ENCODE data around the gene DTWD2.
"Not testable (repeated sequence)": the region's sequence is repeated elsewhere in the genome, so short reads cannot be mapped to it uniquely, and the experiment has no call there.

The DTWD2 gene

GRCh38 chr5:118980017-118980416 is 8.3 kb downstream of the DTWD2 start:
- no peak for DNase-seq (ENCODE audit: low read depth)
- no peak for TF ChIP-seq MYC (IDR thresholded peaks at IDR 0.05; ENCODE audit: low read depth, low read length)
- no peak overlapping the region for H3K4me3 ChIP-seq (ENCODE audit: low read depth, low read length)

- H3K4me3 ChIP-seq (ENCODE audit: low read depth, low read length); DNase-seq (ENCODE audit: low read depth): not testable (repeated sequence)
Observed at GRCh38 chr5:118973779-118974445, 14.4 kb downstream of the DTWD2 start.

- TF ChIP-seq CTCF (IDR thresholded peaks at IDR 0.05; ENCODE audit: low read depth, low read length) (no peak), MYC (IDR thresholded peaks at IDR 0.05; ENCODE audit: low read depth, low read length) (no peak), POLR2A (IDR thresholded peaks at IDR 0.05; ENCODE audit: extremely low read depth, insufficient read length) (no peak), MAX (IDR thresholded peaks at IDR 0.05; ENCODE audit: low read depth, low read length) (no peak)
- no peak overlapping the region for H3K4me3 ChIP-seq (ENCODE audit: low read depth, low read length)
- no peak for DNase-seq (ENCODE audit: low read depth)
Observed at GRCh38 chr5:118968925-118969375, 19.4 kb downstream of the DTWD2 start.

GRCh38 chr5:118968406-118968911 is 19.9 kb downstream of the DTWD2 start:
- DNase-seq (ENCODE audit: low read depth): no peak
- TF ChIP-seq CTCF (IDR thresholded peaks at IDR 0.05; ENCODE audit: low read depth, low read length): no peak
- H3K4me3 ChIP-seq (ENCODE audit: low read depth, low read length): no peak overlapping the region

GRCh38 chr5:118967059-118967508 is 21.3 kb downstream of the DTWD2 start:
- TF ChIP-seq CTCF (IDR thresholded peaks at IDR 0.05; ENCODE audit: low read depth, low read length) (no peak), POLR2A (IDR thresholded peaks at IDR 0.05; ENCODE audit: extremely low read depth, insufficient read length) (no peak), MAX (IDR thresholded peaks at IDR 0.05; ENCODE audit: low read depth, low read length) (no peak), MYC (IDR thresholded peaks at IDR 0.05; ENCODE audit: low read depth, low read length) (no peak)
- no peak for DNase-seq (ENCODE audit: low read depth)

GRCh38 chr5:118965890-118966289 is 22.5 kb downstream of the DTWD2 start:
- DNase-seq (ENCODE audit: low read depth): no peak
- TF ChIP-seq CTCF (IDR thresholded peaks at IDR 0.05; ENCODE audit: low read depth, low read length) (no peak), POLR2A (IDR thresholded peaks at IDR 0.05; ENCODE audit: extremely low read depth, insufficient read length) (no peak), MAX (IDR thresholded peaks at IDR 0.05; ENCODE audit: low read depth, low read length) (no peak), MYC (IDR thresholded peaks at IDR 0.05; ENCODE audit: low read depth, low read length) (no peak)
- H3K4me3 ChIP-seq (ENCODE audit: low read depth, low read length): no peak overlapping the region

More at GRCh38 chr5:118967059-118967508, 21.3 kb downstream of the DTWD2 start:
- no peak overlapping the region for H3K4me3 ChIP-seq (ENCODE audit: low read depth, low read length)

- not testable (repeated sequence) for H3K4me3 ChIP-seq (ENCODE audit: low read depth, low read length); DNase-seq (ENCODE audit: low read depth)
Observed at GRCh38 chr5:118964970-118965369, 23.4 kb downstream of the DTWD2 start.

GRCh38 chr5:118964388-118964787 is 24.0 kb downstream of the DTWD2 start:
- DNase-seq (ENCODE audit: low read depth); H3K4me3 ChIP-seq (ENCODE audit: low read depth, low read length): not testable (repeated sequence)
